Raji (cell line): Measurements from ENCODE around the gene MIOX.

ENCODE experiments used
- POLR2A ChIP-seq: IDR thresholded peaks from 2 replicates; pipeline ENCODE4 v1.6.1; 2011; ENCODE audit warnings: low read depth, low read length, control low read depth; ENCODE audit not compliant: insufficient read depth

The MIOX gene

GRCh38 chr22:50489363-50490243, 2.9 kb downstream of the MIOX start:
- TF ChIP-seq POLR2A, result no peak

GRCh38 chr22:50490531-50491308, 4.1 kb downstream of the MIOX start:
- no peak for TF ChIP-seq POLR2A

GRCh38 chr22:50497093-50497492, 10.4 kb downstream of the MIOX start:
- no peak for TF ChIP-seq POLR2A

GRCh38 chr22:50498322-50498890, 11.7 kb downstream of the MIOX start:
- no peak for TF ChIP-seq POLR2A

- no peak for TF ChIP-seq POLR2A
Observed at GRCh38 chr22:50500452-50500851, 13.8 kb downstream of the MIOX start.

- TF ChIP-seq POLR2A, result no peak
Observed at GRCh38 chr22:50502096-50502495, 15.4 kb downstream of the MIOX start.

- TF ChIP-seq POLR2A, result no peak
Observed at GRCh38 chr22:50502628-50503474, 16.2 kb downstream of the MIOX start.

- TF ChIP-seq POLR2A, result no peak
Observed at GRCh38 chr22:50503475-50504145, 17.0 kb downstream of the MIOX start.

- no peak for TF ChIP-seq POLR2A
Observed at GRCh38 chr22:50504369-50505211, 17.9 kb downstream of the MIOX start.

GRCh38 chr22:50505276-50505775, 18.7 kb downstream of the MIOX start:
- TF ChIP-seq POLR2A, result no peak

- no peak for TF ChIP-seq POLR2A
Observed at GRCh38 chr22:50505776-50506610, 19.3 kb downstream of the MIOX start.
